ENCODE data around the gene HTRA1.

GRCh38 chr10:122503886-122504609 is 42.7 kb downstream of the HTRA1 start:
- TF ChIP-seq CTCF (conservative IDR thresholded peaks at IDR 0.05) (no peak), ZFX (IDR thresholded peaks at IDR 0.05) (no peak)

All from C4-2B (cell line).